Neural progenitor cell (in vitro differentiated cells): ENCODE results near the gene LRRC7. TPM values are rescaled to one million over a fixed set of nuclear protein-coding genes. Genes with fewer than 3 reads are reported as not detected.

Experiments used
- DNase-seq: peaks from one replicate; pipeline ENCODE4 v3.0.0-alpha.2; 2016; ENCODE audit warnings: low spot score
- H2AFZ ChIP-seq: fragments of 200-600 bp; sonication (generic); replicated peaks from 2 replicates; pipeline ENCODE4 v1.6.1; 2016; ENCODE audit warnings: antibody characterized with exemption
- H3F3A ChIP-seq: fragments of 200-600 bp; sonication (generic); 2 replicates; pipeline ENCODE4 v1.6.1; 2016; ENCODE audit warnings: antibody characterized with exemption, low read depth
- H3K27ac ChIP-seq: fragments of 200-600 bp; sonication (generic); 2 replicates; pipeline ENCODE4 v1.5.1; 2016; ENCODE audit warnings: mild to moderate bottlenecking
- H3K27me3 ChIP-seq: fragments of 200-600 bp; sonication (generic); 2 replicates; pipeline ENCODE4 v1.6.1; 2016; ENCODE audit warnings: mild to moderate bottlenecking, moderate library complexity
- H3K36me3 ChIP-seq: fragments of 200-600 bp; sonication (generic); 2 replicates; pipeline ENCODE4 v1.5.1; 2016
- H3K4me1 ChIP-seq: fragments of 200-600 bp; sonication (generic); 2 replicates; pipeline ENCODE4 v1.6.1; 2016; ENCODE audit warnings: mixed run types
- H3K4me2 ChIP-seq: fragments of 200-600 bp; sonication (generic); 2 replicates; pipeline ENCODE4 v1.6.1; 2016
- H3K4me3 ChIP-seq: fragments of 200-600 bp; sonication (generic); 2 replicates; pipeline ENCODE4 v1.5.1; 2016
- H3K79me2 ChIP-seq: fragments of 200-600 bp; sonication (generic); 2 replicates; pipeline ENCODE4 v1.6.1; 2016; ENCODE audit warnings: low read depth
- H3K9ac ChIP-seq: fragments of 200-600 bp; sonication (generic); 2 replicates; pipeline ENCODE4 v1.6.1; 2016
- H3K9me3 ChIP-seq: fragments of 200-600 bp; sonication (generic); 2 replicates; pipeline ENCODE4 v1.5.1; 2016; ENCODE audit warnings: low read depth
- H4K20me1 ChIP-seq: fragments of 200-600 bp; sonication (generic); 2 replicates; pipeline ENCODE4 v1.6.1; 2016; ENCODE audit warnings: low read depth
- H3K27ac Mint-ChIP-seq: 3 replicates; pipeline ENCODE4 v1.8.0; 2021; ENCODE audit warnings: mixed read lengths
- H3K27me3 Mint-ChIP-seq: 2 replicates; pipeline ENCODE4 v1.8.0; 2022; ENCODE audit warnings: low read depth, mild to moderate bottlenecking, inconsistent platforms, moderate library complexity, mixed read lengths; ENCODE audit not compliant: insufficient read depth
- H3K36me3 Mint-ChIP-seq: 3 replicates; pipeline ENCODE4 v1.8.0; 2021; ENCODE audit warnings: mixed read lengths
- H3K4me1 Mint-ChIP-seq: 3 replicates; pipeline ENCODE4 v1.8.0; 2021; ENCODE audit warnings: mixed read lengths
- H3K4me3 Mint-ChIP-seq: 3 replicates; pipeline ENCODE4 v1.8.0; 2021; ENCODE audit warnings: mild to moderate bottlenecking, moderate library complexity, mixed read lengths
- H3K9me3 Mint-ChIP-seq: 3 replicates; pipeline ENCODE4 v1.8.0; 2020; ENCODE audit warnings: mixed read lengths
- CTCF ChIP-seq: fragments of 200-600 bp; sonication (generic); IDR thresholded peaks from 2 replicates; pipeline ENCODE4 v1.5.1; 2017; ENCODE audit warnings: antibody characterized with exemption, mild to moderate bottlenecking
- EZH2 ChIP-seq: fragments of 200-600 bp; sonication (generic); IDR thresholded peaks from 2 replicates; pipeline ENCODE4 v1.6.1; 2017; ENCODE audit warnings: antibody characterized with exemption, mild to moderate bottlenecking, moderate library complexity
- EZH2phosphoT487 ChIP-seq: fragments of 200-600 bp; sonication (generic); IDR thresholded peaks from 2 replicates; pipeline ENCODE4 v1.6.1; 2017; ENCODE audit warnings: antibody characterized with exemption
- total RNA-seq: library from RNA; depleted of rRNA; stranded (reverse); fragments of >200 nt; gene quantifications from 2 replicates; pipeline ENCODE4 v1.2.3, GENCODE V29; 2015; ENCODE audit warnings: low replicate concordance

Gene LRRC7
- total RNA-seq, 1 donor from 2014 or later = not detected

- no peaks in the 10 kb centered on the region for H4K20me1 ChIP-seq
- H3K9me3 ChIP-seq = no peaks in the 10 kb centered on the region
- Mint-ChIP-seq H3K27me3 (no peaks in the 10 kb centered on the region), H3K4me1 (no peaks in the 10 kb centered on the region), H3K9me3 (no peaks in the 10 kb centered on the region), H3K27ac (no peak overlapping the region), H3K4me3 (no peak overlapping the region), H3K36me3 (no peaks in the 10 kb centered on the region)
- H3K27me3 ChIP-seq = no peaks in the 10 kb centered on the region
- H2AFZ ChIP-seq = no peak overlapping the region
- no peak overlapping the region for H3K4me3 ChIP-seq
- no peaks in the 10 kb centered on the region for H3F3A ChIP-seq
- no peak overlapping the region for H3K27ac ChIP-seq
- no peak overlapping the region for H3K4me2 ChIP-seq
- no peak for DNase-seq
- no peaks in the 10 kb centered on the region for H3K36me3 ChIP-seq
- H3K9ac ChIP-seq = no peak overlapping the region
- TF ChIP-seq EZH2 (no peak), CTCF (no peak), EZH2phosphoT487 (no peak)
- H3K79me2 ChIP-seq = no peaks in the 10 kb centered on the region
- no peaks in the 10 kb centered on the region for H3K4me1 ChIP-seq
Measured at GRCh38 chr1:69587391-69587790, 19.7 kb downstream of the LRRC7 start.

- no peak overlapping the region for H2AFZ ChIP-seq
- H3F3A ChIP-seq = no peaks in the 10 kb centered on the region
- Mint-ChIP-seq H3K36me3 (no peaks in the 10 kb centered on the region), H3K27ac (no peak overlapping the region), H3K9me3 (no peaks in the 10 kb centered on the region), H3K4me1 (no peaks in the 10 kb centered on the region), H3K4me3 (no peak overlapping the region), H3K27me3 (no peaks in the 10 kb centered on the region)
- no peaks in the 10 kb centered on the region for H3K36me3 ChIP-seq
- H3K27ac ChIP-seq = no peak overlapping the region
- no peak for TF ChIP-seq EZH2
- TF ChIP-seq CTCF = no peak
- no peak for TF ChIP-seq EZH2phosphoT487
- no peak overlapping the region for H3K9ac ChIP-seq
- H3K27me3 ChIP-seq = no peaks in the 10 kb centered on the region
- H3K4me1 ChIP-seq = no peaks in the 10 kb centered on the region
- H4K20me1 ChIP-seq = no peaks in the 10 kb centered on the region
- H3K4me3 ChIP-seq = no peak overlapping the region
- H3K9me3 ChIP-seq = no peaks in the 10 kb centered on the region
- no peak overlapping the region for H3K4me2 ChIP-seq
- DNase-seq = no peak
- no peaks in the 10 kb centered on the region for H3K79me2 ChIP-seq
Measured at GRCh38 chr1:69589799-69590198, 22.1 kb downstream of the LRRC7 start.

DNA sequence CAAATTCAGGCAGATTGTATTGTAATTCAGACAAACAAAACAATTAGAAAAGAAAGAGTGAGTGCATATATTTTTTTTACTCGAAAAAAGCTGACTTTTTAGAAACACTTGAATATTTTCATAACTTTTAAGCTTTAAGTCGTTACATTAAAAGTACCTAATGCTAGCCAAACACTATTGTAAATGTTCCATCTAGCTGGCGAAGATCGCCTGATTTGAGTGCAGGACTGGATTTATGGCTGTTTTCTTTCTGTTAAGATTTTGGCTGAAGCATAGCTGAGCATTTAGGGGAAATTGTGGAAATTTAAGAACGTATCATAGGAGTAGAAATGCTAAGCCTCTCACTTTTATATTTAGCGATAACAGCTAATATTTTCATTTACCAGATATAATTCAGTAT lies 24.6 kb downstream of the LRRC7 start:
- no peaks in the 10 kb centered on the region for H3K36me3 ChIP-seq
- Mint-ChIP-seq H3K27me3 (no peaks in the 10 kb centered on the region), H3K4me3 (no peak overlapping the region), H3K36me3 (no peaks in the 10 kb centered on the region), H3K4me1 (no peaks in the 10 kb centered on the region), H3K27ac (no peak overlapping the region), H3K9me3 (no peaks in the 10 kb centered on the region)
- H3F3A ChIP-seq = no peaks in the 10 kb centered on the region
- no peak overlapping the region for H3K4me3 ChIP-seq
- TF ChIP-seq CTCF = no peak
- no peak for TF ChIP-seq EZH2phosphoT487
- no peak for TF ChIP-seq EZH2
- H3K27me3 ChIP-seq = no peaks in the 10 kb centered on the region
- H3K4me1 ChIP-seq = no peaks in the 10 kb centered on the region
- H3K9me3 ChIP-seq = no peaks in the 10 kb centered on the region
- no peak overlapping the region for H3K9ac ChIP-seq
- H4K20me1 ChIP-seq = no peaks in the 10 kb centered on the region
- no peak overlapping the region for H3K4me2 ChIP-seq
- H3K79me2 ChIP-seq = no peaks in the 10 kb centered on the region
- DNase-seq = no peak
- H2AFZ ChIP-seq = no peak overlapping the region
- no peak overlapping the region for H3K27ac ChIP-seq
